Hepatic stellate cell (primary cell): ENCODE measurements around the gene CREB3L1.
A peak's percentile ranks its signal among the peaks of the same experiment; 100 is the strongest.

ENCODE experiments used
- DNase-seq: peaks from one replicate; pipeline ENCODE4 v3.0.0; 2011; ENCODE audit warnings: low spot score

CREB3L1 gene

GRCh38 chr11:46322759-46323158, 45.3 kb downstream of the CREB3L1 start:
- no peak for DNase-seq

- DNase-seq: no peak
These were observed 49.5 kb downstream of the CREB3L1 start for GRCh38 chr11:46326813-46327416.

GRCh38 chr11:46327829-46328228, 50.4 kb downstream of the CREB3L1 start:
- no peak for DNase-seq

- no peak for DNase-seq
These were observed 52.7 kb downstream of the CREB3L1 start for GRCh38 chr11:46330154-46330553.

GRCh38 chr11:46330563-46331281, 53.3 kb downstream of the CREB3L1 start:
- DNase-seq: no peak

- DNase-seq: no peak
These were observed 54.0 kb downstream of the CREB3L1 start for GRCh38 chr11:46331282-46331984.

GRCh38 chr11:46332093-46332567, 54.7 kb downstream of the CREB3L1 start:
- DNase-seq: no peak

GRCh38 chr11:46332568-46333393, 55.3 kb downstream of the CREB3L1 start:
- peak; percentile 39 for DNase-seq

GRCh38 chr11:46333394-46333947, 56.0 kb downstream of the CREB3L1 start:
- DNase-seq: no peak

- no peak for DNase-seq
These were observed 56.7 kb downstream of the CREB3L1 start for GRCh38 chr11:46334211-46334610.

- no peak for DNase-seq
These were observed 57.8 kb downstream of the CREB3L1 start for GRCh38 chr11:46335271-46335670.

- DNase-seq: no peak
These were observed 58.6 kb downstream of the CREB3L1 start for GRCh38 chr11:46335890-46336562.

- no peak for DNase-seq
These were observed 59.2 kb downstream of the CREB3L1 start for GRCh38 chr11:46336563-46337180.

- no peak for DNase-seq
These were observed 60.3 kb downstream of the CREB3L1 start for GRCh38 chr11:46337626-46338345.

GRCh38 chr11:46338636-46338987, 61.1 kb downstream of the CREB3L1 start:
- DNase-seq: no peak

GRCh38 chr11:46338988-46339666, 61.7 kb downstream of the CREB3L1 start:
- peak; percentile 58 for DNase-seq

GRCh38 chr11:46339816-46340215, 62.4 kb downstream of the CREB3L1 start:
- no peak for DNase-seq

GRCh38 chr11:46341454-46341853, 64.0 kb downstream of the CREB3L1 start:
- no peak for DNase-seq

- no peak for DNase-seq
These were observed 64.8 kb downstream of the CREB3L1 start for GRCh38 chr11:46342239-46342638.

- DNase-seq: no peak
These were observed 66.1 kb downstream of the CREB3L1 start for GRCh38 chr11:46343520-46343919.
